ENCODE data around the gene PECR.
"Not testable (repeated sequence)": the region's sequence is repeated elsewhere in the genome, so short reads cannot be mapped to it uniquely, and the experiment has no call there.

PECR gene

DNA sequence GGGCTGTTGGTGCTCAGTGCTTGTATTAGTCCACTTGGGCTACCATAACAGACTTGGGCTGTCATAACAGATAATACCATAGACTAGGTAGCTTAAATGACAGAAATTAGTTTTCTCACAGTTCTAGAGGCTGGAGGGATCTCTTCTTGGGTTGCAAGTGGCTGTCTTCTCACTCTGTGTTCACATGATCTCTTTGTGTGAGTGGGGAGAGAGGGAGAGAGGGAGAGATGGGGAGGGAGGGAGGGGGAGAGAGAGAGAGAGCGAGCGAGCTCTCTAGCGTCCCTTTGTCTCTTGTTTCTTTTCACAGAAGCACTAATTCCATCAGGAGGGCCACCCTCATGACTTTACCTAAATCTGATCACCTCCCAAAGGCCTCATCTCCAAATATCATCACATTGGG, 23.1 kb upstream of the PECR start:
- DNase-seq (ENCODE audit: low read depth, low spot score) = no peak

DNA sequence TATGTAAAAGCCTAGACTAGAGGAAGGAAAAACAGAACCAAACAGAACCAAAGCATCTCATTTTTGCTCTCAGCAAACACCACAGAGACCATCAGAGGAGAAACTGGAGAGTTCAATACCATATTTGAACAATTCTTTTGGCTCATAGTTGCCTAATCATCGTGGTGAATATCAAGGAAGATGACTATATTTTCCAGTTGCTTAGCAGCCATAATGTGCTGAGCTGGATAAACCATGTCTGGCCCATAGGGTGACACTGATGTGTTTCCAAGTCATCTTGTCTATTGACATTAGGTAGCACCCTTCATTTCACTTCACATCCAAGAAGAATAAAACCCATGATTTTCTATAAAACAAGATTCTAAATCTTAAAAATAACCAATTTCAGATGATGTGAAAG, 21.6 kb upstream of the PECR start:
- DNase-seq (ENCODE audit: low read depth, low spot score) = no peak

- DNase-seq (ENCODE audit: low read depth, low spot score) = no peak
Measured at GRCh38 chr2:216101109-216101508, 19.5 kb upstream of the PECR start.

DNA sequence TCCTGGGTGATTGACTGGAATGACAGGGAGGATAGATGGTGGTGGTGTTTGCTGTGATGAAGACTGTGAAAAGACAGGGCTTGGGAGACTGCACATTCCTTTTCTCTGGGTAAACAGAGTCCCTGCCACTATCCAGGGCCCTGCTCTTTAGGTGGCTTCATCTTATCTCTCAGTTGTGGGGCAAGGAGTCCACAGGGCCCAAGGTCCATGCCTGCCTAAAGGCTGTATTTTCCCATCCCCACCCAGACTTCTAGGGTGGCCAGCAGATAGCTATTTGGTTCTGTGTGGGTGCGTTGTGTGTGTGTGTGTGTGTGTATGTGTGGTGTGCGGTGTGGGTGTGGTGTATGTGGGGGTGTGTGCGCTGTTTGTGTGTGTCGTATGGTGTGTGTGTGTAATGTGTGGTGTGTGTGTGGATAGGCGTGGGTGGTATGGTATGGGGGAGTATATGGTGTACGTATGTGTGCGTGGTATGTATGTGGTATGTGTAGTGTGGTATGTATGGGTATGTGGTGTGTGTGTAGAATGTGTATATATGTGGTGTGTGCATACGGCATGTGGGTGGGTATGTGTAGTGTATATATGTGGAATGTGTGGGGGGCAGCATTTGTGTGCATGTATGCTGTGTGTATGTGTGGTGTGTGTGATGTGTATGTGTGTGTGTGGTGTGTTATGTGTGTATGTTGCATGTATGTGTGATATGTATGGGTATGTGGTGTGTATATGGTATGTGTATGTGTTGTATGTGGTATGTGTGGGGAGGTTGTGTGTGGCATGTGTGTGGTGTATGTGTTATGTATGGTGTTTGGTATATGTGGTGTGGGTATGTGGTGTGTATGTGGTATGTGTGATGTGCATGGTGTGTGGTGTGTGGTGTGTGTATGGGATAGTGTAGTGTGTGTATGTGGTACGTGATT, 17.1 kb upstream of the PECR start:
- DNase-seq (ENCODE audit: low read depth, low spot score) = no peak

DNA sequence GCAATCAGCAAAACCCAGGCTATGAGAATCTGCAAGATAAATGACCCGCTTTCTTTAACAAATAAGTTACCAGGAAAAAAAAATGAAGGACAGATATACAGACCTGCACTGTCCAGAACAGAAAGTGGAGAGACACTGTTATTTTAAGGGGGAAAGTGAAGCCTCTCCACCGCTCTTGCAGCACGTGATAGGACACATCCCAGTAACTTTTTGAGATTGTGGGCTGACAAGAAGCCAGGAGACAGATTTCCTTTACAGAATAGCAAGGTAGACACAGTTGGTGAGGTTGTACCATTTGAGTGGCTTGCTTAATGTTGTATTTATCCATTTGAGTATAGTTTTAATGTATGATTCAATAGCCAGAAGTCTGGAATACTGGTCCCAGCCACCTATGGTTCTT, 13.1 kb upstream of the PECR start:
- DNase-seq (ENCODE audit: low read depth, low spot score) = no peak

DNA sequence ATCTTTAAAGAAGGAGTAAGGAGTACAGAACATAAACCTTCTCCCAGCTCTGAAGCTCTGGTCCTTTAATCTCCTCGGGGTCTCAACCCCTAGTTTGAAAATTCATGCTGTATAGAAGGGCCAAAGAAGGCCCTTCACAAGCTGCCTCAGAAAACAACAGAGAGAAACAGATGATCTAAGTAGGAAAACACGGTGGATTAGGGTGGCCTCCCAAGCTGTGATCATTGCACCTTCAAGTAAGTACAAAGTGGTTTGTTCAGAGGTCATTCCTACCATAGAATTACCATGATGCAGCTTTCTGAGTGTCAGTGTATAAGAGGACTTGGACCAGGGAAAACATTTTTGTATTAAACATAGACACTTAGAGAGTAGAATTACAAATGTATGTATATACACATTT, 11.0 kb upstream of the PECR start:
- DNase-seq (ENCODE audit: low read depth, low spot score) = no peak

GRCh38 chr2:216090369-216090786, 8.8 kb upstream of the PECR start:
- no peak for DNase-seq (ENCODE audit: low read depth, low spot score)

DNA sequence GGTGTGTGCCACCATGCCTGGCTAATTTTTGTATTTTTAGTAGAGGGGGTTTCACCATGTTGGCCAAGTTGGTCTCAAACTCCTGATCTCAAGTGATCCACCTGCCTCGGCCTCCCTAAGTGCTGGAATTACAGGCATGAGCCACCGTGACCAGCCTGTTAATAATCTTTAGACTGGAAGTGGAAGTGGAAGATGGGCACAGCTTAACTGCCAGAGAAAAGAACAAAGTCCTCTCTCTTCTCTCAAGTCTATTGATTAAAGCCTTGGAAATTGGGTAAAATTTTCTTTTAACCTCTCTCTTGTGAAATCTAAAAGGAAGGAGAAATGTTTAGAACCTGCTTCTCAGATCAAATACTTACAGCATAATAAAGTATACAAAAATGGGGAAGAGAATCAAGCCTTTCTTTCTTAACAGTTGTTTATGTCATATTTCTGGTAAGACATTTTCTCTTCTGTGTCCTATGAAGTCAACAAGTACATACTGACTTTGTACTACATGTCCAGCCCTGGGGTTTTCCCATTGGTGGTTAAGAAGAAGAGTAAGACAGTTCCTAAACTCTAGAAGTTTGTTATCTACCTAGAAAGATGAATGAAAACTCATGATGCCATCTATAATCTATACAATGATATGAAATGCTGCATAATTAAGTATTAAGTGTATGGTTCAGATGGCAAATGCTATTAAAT, 4.7 kb upstream of the PECR start:
- no peak for DNase-seq (ENCODE audit: low read depth, low spot score)

GRCh38 chr2:216084547-216084946, 2.9 kb upstream of the PECR start:
- DNase-seq (ENCODE audit: low read depth, low spot score) = no peak

- DNase-seq (ENCODE audit: low read depth, low spot score) = no peak
Measured at GRCh38 chr2:216083464-216084281, 2.1 kb upstream of the PECR start.

DNA sequence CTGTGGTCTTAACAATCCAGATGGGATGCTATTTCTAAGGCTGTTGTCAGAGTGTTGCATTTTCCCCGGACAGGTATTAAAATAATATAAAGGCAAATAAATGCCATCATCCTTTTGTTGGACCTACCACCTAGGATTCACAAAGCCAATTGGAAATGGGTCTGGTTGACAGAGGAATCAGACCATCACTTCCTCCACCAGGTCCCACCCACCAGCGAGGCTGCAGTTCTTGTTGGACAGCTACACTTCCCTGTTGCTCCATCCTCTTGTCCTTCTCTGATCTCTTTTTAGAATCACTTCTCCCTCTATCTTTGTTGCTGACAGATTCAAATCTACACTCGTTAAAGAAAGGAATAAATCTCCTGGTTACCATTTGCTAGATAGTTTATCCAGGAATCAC, 1.2 kb upstream of the PECR start:
- DNase-seq (ENCODE audit: low read depth, low spot score) = no peak

- no peak for DNase-seq (ENCODE audit: low read depth, low spot score)
Measured at GRCh38 chr2:216082117-216082711, 605 bp upstream of the PECR start.

GRCh38 chr2:216081012-216081411, 597 bp downstream of the PECR start:
- DNase-seq (ENCODE audit: low read depth, low spot score) = no peak

DNA sequence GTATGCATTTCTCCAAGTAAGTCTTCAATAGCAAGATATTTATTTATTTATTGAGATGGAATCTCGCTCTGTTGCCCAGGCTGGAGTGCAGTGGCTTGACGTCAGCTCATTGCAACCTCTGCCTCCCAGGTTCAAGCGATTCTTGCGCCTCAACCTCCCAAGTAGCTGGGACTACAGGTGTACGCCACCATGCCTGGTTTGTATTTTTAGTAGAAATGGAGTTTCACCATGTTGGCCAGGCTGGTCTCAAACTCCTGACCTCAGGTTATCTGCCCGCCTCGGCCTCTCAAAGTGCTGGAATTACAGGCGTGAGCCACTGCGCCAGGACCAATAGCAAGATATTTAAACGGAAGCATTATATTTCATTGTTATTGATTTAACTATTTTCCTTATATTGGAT, 1.6 kb downstream of the PECR start:
- not testable (repeated sequence) for DNase-seq (ENCODE audit: low read depth, low spot score)

DNA sequence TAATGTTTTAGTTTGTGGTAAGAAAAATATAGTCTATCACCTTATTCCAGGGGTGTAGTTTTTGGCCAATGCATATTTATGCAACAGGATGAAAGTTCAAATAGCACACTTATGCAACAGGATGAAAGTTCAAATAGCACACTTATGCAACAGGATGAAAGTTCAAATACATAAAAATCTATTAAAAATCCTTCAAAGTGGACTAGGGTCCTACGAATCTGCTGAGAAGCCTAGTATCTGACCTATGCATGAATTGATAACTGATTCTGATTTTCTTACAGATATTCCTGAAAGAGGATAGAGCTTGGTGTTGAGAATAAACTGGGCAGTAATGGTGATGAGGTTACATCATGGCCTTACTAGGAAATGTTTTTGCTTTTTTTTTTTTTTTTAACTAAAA, 2.8 kb downstream of the PECR start:
- no peak for DNase-seq (ENCODE audit: low read depth, low spot score)

DNA sequence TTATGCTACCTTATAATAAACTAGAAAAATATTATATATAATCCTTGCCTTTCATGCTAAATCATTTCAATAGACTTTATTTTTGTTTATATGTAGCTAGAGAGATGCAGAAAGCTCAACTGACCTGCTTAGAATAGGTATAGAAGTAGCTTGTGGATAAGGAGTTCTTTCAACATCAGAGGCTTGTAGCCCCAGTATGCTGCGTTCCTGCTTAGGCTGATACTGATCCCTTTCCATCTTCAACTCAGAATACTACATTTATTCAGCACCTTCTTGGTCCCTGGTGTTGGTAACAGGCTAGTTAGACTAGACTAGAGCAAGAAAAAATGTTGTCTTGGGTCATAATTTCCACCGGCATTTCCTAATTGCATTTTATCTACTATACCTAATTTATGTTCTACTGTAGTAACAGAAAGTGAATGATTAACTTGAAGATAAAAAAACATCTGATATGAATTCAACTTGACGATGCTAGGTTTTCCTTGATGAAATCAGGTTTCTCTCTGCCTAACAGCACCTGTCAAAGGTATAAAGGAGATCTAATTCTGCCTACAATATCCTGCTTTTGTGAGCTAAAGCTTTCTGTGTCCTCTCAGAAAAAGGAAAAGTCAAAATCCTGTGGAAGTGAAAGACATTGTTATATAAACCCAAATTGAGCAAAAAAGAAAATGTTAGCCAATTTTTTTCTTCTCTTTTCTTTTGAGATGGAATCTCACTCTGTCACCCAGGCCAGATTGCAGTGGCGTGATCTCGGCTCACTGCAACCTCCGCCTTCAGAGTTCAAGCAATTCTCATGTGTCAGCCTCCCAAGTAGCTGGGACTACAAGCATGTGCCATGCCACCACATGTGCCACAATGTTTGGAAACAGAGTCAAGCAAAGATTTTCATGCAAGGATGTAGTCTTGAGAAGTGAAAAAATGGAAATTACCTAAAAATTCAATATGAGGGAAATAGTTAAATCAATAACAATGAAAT, 5.8 kb downstream of the PECR start:
- DNase-seq (ENCODE audit: low read depth, low spot score) = no peak

GRCh38 chr2:216074794-216075193, 6.8 kb downstream of the PECR start:
- no peak for DNase-seq (ENCODE audit: low read depth, low spot score)

DNA sequence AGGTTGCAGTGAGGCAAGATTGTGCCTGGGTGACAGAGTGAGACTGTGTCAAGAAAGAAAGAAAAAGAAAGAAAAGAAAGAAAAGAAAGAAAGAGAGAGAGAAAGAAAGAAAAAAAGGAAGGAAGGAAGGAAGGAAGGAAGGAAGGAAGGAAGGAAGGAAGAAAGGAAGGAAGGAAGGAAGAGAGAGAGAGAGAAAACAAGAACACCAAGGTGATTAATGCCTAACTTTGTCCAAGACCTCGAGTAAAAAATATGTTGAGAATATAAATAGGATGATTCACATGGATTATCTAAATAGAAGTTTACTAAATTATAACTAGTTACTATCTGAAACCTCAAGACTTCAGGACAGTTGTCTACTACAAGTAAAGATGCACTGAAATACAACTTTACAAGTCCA, 7.2 kb downstream of the PECR start:
- DNase-seq (ENCODE audit: low read depth, low spot score) = no peak

DNA sequence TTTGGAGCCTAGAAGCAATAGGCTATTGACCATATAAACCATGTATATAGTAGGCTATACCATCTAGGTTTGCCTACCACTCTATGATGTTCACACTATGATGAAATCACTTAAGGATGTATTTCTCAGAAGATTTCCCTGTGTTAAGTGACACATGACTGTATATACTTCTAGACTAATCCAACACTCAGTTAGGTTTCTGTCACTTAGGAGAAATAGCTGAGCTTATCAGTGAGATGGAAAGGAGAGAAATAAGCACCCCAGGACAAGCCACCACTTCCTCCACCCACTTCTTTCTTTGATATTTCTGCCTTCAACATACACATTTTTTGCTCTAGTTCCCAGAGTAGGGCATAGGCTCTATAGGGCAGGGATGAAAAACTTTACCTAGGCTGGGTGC, 7.8 kb downstream of the PECR start:
- DNase-seq (ENCODE audit: low read depth, low spot score) = no peak

DNA sequence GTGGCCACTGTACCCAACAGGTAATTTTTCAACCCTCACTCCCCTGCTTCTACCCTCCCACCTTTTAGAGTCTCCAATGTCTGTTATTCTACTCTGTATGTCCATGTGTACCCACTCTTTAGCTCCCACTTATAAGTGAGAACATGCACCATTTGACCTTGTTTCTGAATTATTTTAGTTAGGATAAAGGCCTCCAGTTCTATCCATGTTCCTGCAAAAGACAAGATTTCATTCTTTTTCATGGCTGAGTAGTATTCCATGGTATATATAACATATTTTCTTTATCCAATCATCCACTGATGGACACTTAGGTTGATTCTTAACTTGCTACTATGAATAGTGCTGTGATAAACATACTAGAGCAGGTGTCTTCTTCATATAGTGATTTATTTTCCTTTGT, 9.1 kb downstream of the PECR start:
- no peak for DNase-seq (ENCODE audit: low read depth, low spot score)
